ENCODE measurements around the gene NPAS3. TPM values are rescaled to one million over a fixed set of nuclear protein-coding genes. Genes with fewer than 3 reads are reported as not detected.

The NPAS3 gene
- total and polyA plus RNA-seq, 10 donors = 0.13 to 9.5 (median 2.9) TPM

DNA sequence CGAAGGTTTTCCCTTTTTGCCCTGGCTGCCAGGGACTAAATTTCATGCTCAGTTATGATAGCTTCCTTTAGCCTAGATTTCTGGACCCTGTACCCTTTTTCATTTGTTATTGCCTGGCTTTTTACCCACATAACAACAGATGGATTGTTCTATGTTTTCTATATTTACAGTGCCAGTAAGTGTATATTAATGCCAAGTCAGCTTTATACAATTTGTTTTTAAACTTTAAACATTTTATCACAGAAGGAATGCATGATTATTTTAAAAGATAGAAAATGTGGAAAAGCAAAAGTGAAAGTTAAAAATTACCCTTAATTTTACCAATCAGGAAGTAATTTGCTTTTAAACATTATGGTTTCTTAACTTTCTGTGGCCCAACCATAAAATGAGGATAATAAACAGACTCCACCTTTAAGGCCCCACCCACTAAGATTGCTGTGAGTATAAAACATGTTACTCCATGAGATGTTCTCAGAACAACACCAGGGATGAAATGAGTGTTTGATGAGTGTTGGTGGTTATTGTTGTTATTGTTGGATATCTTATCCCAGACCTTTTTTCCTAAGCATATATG lies 515.4 kb downstream of the NPAS3 start:
- no peak overlapping the region for H3K4me3 ChIP-seq
- intact Hi-C loops (cut with DNase I; ENCODE audit: low total_unique reads) = no loop called here

DNA sequence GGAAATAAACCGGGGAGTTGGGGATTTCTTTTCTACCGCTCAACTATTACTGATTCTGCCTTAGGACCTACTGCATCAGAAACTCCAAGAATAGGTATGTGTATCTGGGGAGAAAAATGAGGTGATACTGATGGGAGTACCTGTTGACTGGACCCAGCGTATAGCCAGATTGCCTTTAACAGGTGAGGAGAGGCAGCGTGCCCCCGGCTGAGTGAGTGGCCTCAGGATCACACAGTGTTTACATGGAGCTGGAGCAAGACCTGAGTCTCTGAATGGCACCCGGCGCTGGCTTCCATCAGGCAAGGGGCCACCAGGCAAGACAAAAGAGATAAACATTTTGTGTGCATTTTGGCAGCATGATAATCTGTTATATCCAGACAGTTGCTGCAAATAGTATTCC lies 516.0 kb downstream of the NPAS3 start:
- no peaks in the 10 kb centered on the region for H3K27me3 ChIP-seq (replicated peaks in 1 of 7)
- 79 to 91% (median 83%) methylated on average over 7 of the region's 7 CpGs for WGBS, 5 donors
- intact Hi-C loops (cut with DNase I; ENCODE audit: low total_unique reads) = no loop called here

More for the DNA sequence above, 515.4 kb downstream of the NPAS3 start:
- Histone ChIP-seq H3K27ac (peak overlapping the region in 2 of 8 donors; percentile 18 to 32), H3K4me1 (no peaks in the 10 kb centered on the region), H3K9me3 (no peaks in the 10 kb centered on the region), H3K36me3 (no peaks in the 10 kb centered on the region), H3K27me3 (replicated peaks in 1 of 7) (no peaks in the 10 kb centered on the region)
- DNase-seq = no peak
- TF ChIP-seq POLR2A (IDR thresholded peaks at IDR 0.05) (no peak), POLR2AphosphoS5 (IDR thresholded peaks at IDR 0.05) (no peak)
- TF ChIP-seq, protein P1, sequence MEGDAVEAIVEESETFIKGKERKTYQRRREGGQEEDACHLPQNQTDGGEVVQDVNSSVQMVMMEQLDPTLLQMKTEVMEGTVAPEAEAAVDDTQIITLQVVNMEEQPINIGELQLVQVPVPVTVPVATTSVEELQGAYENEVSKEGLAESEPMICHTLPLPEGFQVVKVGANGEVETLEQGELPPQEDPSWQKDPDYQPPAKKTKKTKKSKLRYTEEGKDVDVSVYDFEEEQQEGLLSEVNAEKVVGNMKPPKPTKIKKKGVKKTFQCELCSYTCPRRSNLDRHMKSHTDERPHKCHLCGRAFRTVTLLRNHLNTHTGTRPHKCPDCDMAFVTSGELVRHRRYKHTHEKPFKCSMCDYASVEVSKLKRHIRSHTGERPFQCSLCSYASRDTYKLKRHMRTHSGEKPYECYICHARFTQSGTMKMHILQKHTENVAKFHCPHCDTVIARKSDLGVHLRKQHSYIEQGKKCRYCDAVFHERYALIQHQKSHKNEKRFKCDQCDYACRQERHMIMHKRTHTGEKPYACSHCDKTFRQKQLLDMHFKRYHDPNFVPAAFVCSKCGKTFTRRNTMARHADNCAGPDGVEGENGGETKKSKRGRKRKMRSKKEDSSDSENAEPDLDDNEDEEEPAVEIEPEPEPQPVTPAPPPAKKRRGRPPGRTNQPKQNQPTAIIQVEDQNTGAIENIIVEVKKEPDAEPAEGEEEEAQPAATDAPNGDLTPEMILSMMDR (IDR thresholded peaks at IDR 0.05 in 8 of 11, conservative IDR thresholded peaks at IDR 0.05 in 3 of 11) = no peak
- WGBS, 5 donors = 0 to 25% (median 4%) methylated on average over 1 of the region's 1 CpG

DNA sequence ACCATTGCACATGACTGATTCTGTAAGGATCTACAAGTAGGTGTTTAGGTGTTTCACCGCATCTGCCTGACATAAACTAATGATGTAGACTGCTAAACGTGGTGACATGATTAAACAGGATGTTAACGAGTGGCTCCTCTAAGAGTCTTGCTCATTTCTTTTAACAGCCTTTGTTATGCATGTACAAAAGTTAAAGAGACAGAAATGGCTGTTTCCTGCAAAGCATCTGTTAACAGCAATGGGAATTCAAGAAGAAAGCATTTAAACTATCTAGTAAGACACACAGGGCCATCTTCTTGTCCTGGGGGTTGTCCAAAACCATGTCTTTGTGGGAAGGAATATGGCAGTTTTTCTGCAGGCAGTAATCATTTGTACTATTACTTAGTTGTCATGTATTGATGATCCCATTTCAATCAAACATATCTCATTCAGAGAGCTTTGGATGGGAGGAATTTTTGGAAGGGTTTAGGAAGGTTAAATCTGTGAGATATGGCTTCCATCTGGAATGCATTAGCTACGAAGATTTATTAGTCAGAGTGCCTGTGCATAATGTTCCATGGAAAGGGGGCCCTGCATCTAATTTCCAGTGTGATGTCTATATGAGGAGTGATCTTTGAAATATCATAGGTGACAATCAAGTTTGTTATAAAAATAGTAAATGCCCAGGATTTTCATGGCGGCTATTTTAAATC lies 517.1 kb downstream of the NPAS3 start:
- intact Hi-C loops (cut with DNase I; ENCODE audit: low total_unique reads) = no loop called here
- no peak overlapping the region for H3K27ac ChIP-seq
- H3K36me3 ChIP-seq = no peaks in the 10 kb centered on the region
- no peak overlapping the region for H3K4me3 ChIP-seq
- no peak for DNase-seq
- no peaks in the 10 kb centered on the region for H3K9me3 ChIP-seq
- no peaks in the 10 kb centered on the region for H3K27me3 ChIP-seq (replicated peaks in 1 of 7)
- no peaks in the 10 kb centered on the region for H3K4me1 ChIP-seq
- TF ChIP-seq, protein P1 (IDR thresholded peaks at IDR 0.05 in 8 of 11, conservative IDR thresholded peaks at IDR 0.05 in 3 of 11) = no peak
- no peak for TF ChIP-seq POLR2AphosphoS5 (IDR thresholded peaks at IDR 0.05)
- TF ChIP-seq POLR2A (IDR thresholded peaks at IDR 0.05) = no peak
- 75 to 90% (median 82%) methylated on average over 5 of the region's 5 CpGs for WGBS, 5 donors

More for the DNA sequence above, 516.0 kb downstream of the NPAS3 start:
- Histone ChIP-seq H3K9me3 (no peaks in the 10 kb centered on the region), H3K36me3 (no peaks in the 10 kb centered on the region), H3K4me1 (no peaks in the 10 kb centered on the region), H3K4me3 (no peak overlapping the region), H3K27ac (no peak overlapping the region)
- TF ChIP-seq, protein P1 (IDR thresholded peaks at IDR 0.05 in 8 of 11, conservative IDR thresholded peaks at IDR 0.05 in 3 of 11) = no peak
- TF ChIP-seq POLR2AphosphoS5 (IDR thresholded peaks at IDR 0.05) (no peak), POLR2A (IDR thresholded peaks at IDR 0.05) (no peak)
- no peak for DNase-seq

DNA sequence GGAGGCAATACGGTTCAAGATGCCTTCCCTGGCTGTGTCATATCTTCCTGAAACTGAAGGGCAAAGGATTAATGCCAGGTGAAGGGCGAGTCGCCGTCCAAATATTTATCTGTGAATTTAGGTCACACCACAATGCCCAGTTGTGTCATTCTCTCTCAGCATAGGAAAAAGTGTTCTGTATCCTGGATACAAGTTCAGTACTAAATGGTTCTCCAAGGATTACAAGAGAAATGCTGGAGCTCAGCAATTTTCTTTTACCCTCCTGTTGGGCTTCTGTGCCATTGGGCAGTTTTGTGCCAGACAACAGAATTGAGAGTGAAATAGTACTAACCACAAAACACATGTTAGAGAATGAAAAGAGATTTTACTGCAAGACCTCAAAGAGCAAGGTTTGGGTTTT lies 518.3 kb downstream of the NPAS3 start:
- Histone ChIP-seq H3K4me3 (no peak overlapping the region), H3K36me3 (no peaks in the 10 kb centered on the region), H3K27ac (no peak overlapping the region), H3K4me1 (no peaks in the 10 kb centered on the region), H3K27me3 (replicated peaks in 1 of 7) (no peaks in the 10 kb centered on the region), H3K9me3 (no peaks in the 10 kb centered on the region)
- TF ChIP-seq, protein P1 (IDR thresholded peaks at IDR 0.05 in 8 of 11, conservative IDR thresholded peaks at IDR 0.05 in 3 of 11) = no peak
- TF ChIP-seq POLR2A (IDR thresholded peaks at IDR 0.05) = no peak
- no peak for TF ChIP-seq POLR2AphosphoS5 (IDR thresholded peaks at IDR 0.05)
- 90 to 93% (median 92%) methylated on average over 4 of the region's 4 CpGs for WGBS, 5 donors
- intact Hi-C loops (cut with DNase I; ENCODE audit: low total_unique reads) = no loop called here
- DNase-seq = no peak
